ENCODE data around the gene PERCC1. TPM values are rescaled to one million over a fixed set of nuclear protein-coding genes. Genes with fewer than 3 reads are reported as not detected.

Gene PERCC1
- total and polyA plus RNA-seq, 9 of the 15 experiments (the other 6 are each of a cell fraction or from before 2014, with no cell fraction given) = not detected

DNA sequence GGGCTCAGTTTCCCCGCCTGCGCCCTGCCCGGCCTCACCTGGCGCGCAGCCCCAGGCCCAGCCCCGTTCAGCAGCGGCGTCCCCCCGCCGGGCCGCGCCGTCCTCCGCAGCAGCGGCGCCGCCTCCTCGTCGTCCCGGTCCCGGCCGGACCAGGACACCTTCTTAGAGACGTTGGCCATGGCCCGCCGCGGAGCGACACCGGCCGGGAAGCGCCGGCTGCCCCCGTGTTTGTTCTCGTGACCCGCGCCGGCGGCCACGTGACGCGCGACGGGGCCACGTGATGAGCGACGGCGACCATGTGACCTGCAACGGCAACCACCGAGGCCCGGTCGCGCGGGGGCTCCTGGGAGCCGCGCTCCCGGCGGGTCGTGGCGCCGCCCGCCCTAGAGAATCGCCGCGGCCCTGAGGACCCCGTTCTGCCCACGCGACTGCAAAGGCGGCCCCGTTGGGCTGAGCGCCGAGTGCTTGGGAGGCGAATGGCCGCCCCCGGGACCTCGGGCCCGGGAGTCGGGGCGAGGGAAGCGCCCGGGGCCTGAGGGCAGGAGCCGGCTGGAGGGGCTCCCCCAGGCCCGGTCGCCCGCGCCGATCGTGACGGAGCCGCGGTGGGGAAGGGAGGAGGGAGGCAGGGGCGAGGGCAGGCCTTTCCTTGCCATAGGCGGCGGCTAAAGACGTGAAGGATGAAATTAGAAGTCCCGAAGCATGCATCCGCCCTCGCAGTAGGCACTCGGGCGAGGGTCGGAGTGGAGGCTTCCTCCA, 44.1 kb downstream of the PERCC1 start, which contains the start of gene CLCN7 (continued):
- TF ChIP-seq ZNF551 (CRISPR knock-in tag; IDR thresholded peaks at IDR 0.05) (no peak), ZNF121 (CRISPR knock-in tag; conservative IDR thresholded peaks at IDR 0.05) (peak; percentile 50; the same call in 1 of the 2 replicates), ZNF12 (CRISPR knock-in tag; IDR thresholded peaks at IDR 0.05) (peak; percentile 90), MBD2 (IDR thresholded peaks at IDR 0.05; ENCODE audit: borderline replicate concordance, low read depth) (peak; percentile 29; the same call in 1 of the 2 replicates), NFATC3 (IDR thresholded peaks at IDR 0.05) (no peak), PHF20 (IDR thresholded peaks at IDR 0.05; ENCODE audit: partially characterized antibody) (peak; percentile 93), ZNF785 (CRISPR knock-in tag; IDR thresholded peaks at IDR 0.05) (no peak), TEAD4 (IDR thresholded peaks at IDR 0.05; ENCODE audit: low read length) (no peak), TEAD4 (CRISPR knock-in tag; IDR thresholded peaks at IDR 0.05; ENCODE audit: borderline replicate concordance) (no peak; the same call in 1 of the 2 replicates), TAF1 (IDR thresholded peaks at IDR 0.05; ENCODE audit: control insufficient read depth, extremely low read depth, insufficient read depth, low read length, severe bottlenecking) (peak; percentile 39), FOXP1 (CRISPR knock-in tag; IDR thresholded peaks at IDR 0.05) (peak; percentile 93; the same call in 1 of the 2 replicates), NR2F6 (CRISPR knock-in tag; IDR thresholded peaks at IDR 0.05) (0 out of 2 replicates have a peak, but pooled peaks have one; percentile 20), ZNF282 (CRISPR knock-in tag; IDR thresholded peaks at IDR 0.05) (peak; percentile 95; the same call in 1 of the 2 replicates), ZNF24 (IDR thresholded peaks at IDR 0.05) (peak; percentile 25; the same call in 1 of the 2 replicates), ZNF764 (CRISPR knock-in tag; IDR thresholded peaks at IDR 0.05; ENCODE audit: low read depth) (no peak), ZNF431 (CRISPR knock-in tag; IDR thresholded peaks at IDR 0.05) (peak; percentile 84), HMG20A (CRISPR knock-in tag; conservative IDR thresholded peaks at IDR 0.05) (no peak), U2AF1 (optimal IDR thresholded peaks at IDR 0.05; ENCODE audit: low read depth, low read length) (peak; percentile 36), ZFPM2 (CRISPR knock-in tag; IDR thresholded peaks at IDR 0.05) (no peak), SRF (CRISPR knock-in tag; IDR thresholded peaks at IDR 0.05) (peak in 1 of 2 experiments; percentile 45; a peak in 2 of 4 replicates), LCOR (CRISPR knock-in tag; IDR thresholded peaks at IDR 0.05) (peak; percentile 69)
- TF ChIP-seq, protein P1, sequence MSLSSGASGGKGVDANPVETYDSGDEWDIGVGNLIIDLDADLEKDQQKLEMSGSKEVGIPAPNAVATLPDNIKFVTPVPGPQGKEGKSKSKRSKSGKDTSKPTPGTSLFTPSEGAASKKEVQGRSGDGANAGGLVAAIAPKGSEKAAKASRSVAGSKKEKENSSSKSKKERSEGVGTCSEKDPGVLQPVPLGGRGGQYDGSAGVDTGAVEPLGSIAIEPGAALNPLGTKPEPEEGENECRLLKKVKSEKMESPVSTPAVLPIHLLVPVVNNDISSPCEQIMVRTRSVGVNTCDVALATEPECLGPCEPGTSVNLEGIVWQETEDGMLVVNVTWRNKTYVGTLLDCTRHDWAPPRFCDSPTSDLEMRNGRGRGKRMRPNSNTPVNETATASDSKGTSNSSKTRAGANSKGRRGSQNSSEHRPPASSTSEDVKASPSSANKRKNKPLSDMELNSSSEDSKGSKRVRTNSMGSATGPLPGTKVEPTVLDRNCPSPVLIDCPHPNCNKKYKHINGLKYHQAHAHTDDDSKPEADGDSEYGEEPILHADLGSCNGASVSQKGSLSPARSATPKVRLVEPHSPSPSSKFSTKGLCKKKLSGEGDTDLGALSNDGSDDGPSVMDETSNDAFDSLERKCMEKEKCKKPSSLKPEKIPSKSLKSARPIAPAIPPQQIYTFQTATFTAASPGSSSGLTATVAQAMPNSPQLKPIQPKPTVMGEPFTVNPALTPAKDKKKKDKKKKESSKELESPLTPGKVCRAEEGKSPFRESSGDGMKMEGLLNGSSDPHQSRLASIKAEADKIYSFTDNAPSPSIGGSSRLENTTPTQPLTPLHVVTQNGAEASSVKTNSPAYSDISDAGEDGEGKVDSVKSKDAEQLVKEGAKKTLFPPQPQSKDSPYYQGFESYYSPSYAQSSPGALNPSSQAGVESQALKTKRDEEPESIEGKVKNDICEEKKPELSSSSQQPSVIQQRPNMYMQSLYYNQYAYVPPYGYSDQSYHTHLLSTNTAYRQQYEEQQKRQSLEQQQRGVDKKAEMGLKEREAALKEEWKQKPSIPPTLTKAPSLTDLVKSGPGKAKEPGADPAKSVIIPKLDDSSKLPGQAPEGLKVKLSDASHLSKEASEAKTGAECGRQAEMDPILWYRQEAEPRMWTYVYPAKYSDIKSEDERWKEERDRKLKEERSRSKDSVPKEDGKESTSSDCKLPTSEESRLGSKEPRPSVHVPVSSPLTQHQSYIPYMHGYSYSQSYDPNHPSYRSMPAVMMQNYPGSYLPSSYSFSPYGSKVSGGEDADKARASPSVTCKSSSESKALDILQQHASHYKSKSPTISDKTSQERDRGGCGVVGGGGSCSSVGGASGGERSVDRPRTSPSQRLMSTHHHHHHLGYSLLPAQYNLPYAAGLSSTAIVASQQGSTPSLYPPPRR (CRISPR knock-in tag; IDR thresholded peaks at IDR 0.05; ENCODE audit: borderline replicate concordance) = no peak
- TF ChIP-seq, protein P2, sequence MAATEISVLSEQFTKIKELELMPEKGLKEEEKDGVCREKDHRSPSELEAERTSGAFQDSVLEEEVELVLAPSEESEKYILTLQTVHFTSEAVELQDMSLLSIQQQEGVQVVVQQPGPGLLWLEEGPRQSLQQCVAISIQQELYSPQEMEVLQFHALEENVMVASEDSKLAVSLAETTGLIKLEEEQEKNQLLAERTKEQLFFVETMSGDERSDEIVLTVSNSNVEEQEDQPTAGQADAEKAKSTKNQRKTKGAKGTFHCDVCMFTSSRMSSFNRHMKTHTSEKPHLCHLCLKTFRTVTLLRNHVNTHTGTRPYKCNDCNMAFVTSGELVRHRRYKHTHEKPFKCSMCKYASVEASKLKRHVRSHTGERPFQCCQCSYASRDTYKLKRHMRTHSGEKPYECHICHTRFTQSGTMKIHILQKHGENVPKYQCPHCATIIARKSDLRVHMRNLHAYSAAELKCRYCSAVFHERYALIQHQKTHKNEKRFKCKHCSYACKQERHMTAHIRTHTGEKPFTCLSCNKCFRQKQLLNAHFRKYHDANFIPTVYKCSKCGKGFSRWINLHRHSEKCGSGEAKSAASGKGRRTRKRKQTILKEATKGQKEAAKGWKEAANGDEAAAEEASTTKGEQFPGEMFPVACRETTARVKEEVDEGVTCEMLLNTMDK (IDR thresholded peaks at IDR 0.05; ENCODE audit: borderline replicate concordance, insufficient read depth, low read depth, low read length, poor library complexity, severe bottlenecking) = peak; percentile 65

All from K562 (cell line).